AG04449 (cell line): ENCODE data around the gene TSC1.

Experiments
- CTCF ChIA-PET: fragments of 350-600 bp; formaldehyde crosslinking; extraction: SDS; loops from one replicate; lab custom pipeline; 2021; ENCODE audit warnings: antibody characterized with exemption; lab: Yijun Ruan, JAX
- POLR2A ChIA-PET: fragments of 400-600, 350-600 bp; formaldehyde crosslinking; extraction: SDS; loops from one replicate; lab custom pipeline; 2020; ENCODE audit warnings: antibody characterized with exemption, inconsistent platforms; lab: Yijun Ruan, JAX
- DNase-seq: peaks from one replicate; pipeline ENCODE4 v3.0.0-alpha.2; 2010; ENCODE audit warnings: low read depth, low spot score
- H3K4me3 ChIP-seq: 2 replicates; pipeline ENCODE4 v1.5.1; 2011; ENCODE audit warnings: low read depth, mild to moderate bottlenecking, control low read depth, low read length
- CTCF ChIP-seq: IDR thresholded peaks from one replicate; pipeline ENCODE4 v1.5.1; 2011; ENCODE audit warnings: mild to moderate bottlenecking, moderate library complexity, low read length, control low read depth, inconsistent platforms; ENCODE audit not compliant: insufficient read depth; ENCODE audit errors: missing control alignments

Gene TSC1

GRCh38 chr9:132854832-132855231 is 89.6 kb downstream of the TSC1 start:
- no peak for TF ChIP-seq CTCF
- H3K4me3 ChIP-seq: no peak overlapping the region
- POLR2A ChIA-PET: no interaction called here
- DNase-seq: no peak
- CTCF ChIA-PET: no interaction called here

- ChIA-PET CTCF (interaction anchor here (0.9 kb wide), 1 partner anchor 347 kb away, joined by 3 read pairs; no protein-coding TSS in a partner anchor), POLR2A (no interaction called here)
- no peak for TF ChIP-seq CTCF
- DNase-seq: no peak
- H3K4me3 ChIP-seq: no peak overlapping the region
Observed at GRCh38 chr9:132853482-132853881, 90.9 kb downstream of the TSC1 start.

- CTCF ChIA-PET: interaction anchor here (1.0 to 1.4 kb wide), 2 partner anchors 10 to 47 kb away, joined by 3 read pairs; no protein-coding TSS in a partner anchor
- no peak for TF ChIP-seq CTCF
- no peak for DNase-seq
- H3K4me3 ChIP-seq: no peak overlapping the region
- POLR2A ChIA-PET: no interaction called here
Observed at GRCh38 chr9:132849185-132849706, 95.2 kb downstream of the TSC1 start.

GRCh38 chr9:132846918-132847515 is 97.4 kb downstream of the TSC1 start:
- CTCF ChIA-PET: no interaction called here
- no peak overlapping the region for H3K4me3 ChIP-seq
- POLR2A ChIA-PET: no interaction called here
- no peak for TF ChIP-seq CTCF
- DNase-seq: no peak

GRCh38 chr9:132846109-132846917 is 98.1 kb downstream of the TSC1 start:
- ChIA-PET POLR2A (interaction anchor here (0.5 kb wide), 1 partner anchor 199 kb away, joined by 8 read pairs; no protein-coding TSS in a partner anchor), CTCF (no interaction called here)

More at GRCh38 chr9:132846109-132846917, 98.1 kb downstream of the TSC1 start:
- no peak for DNase-seq
- TF ChIP-seq CTCF: no peak
- no peak overlapping the region for H3K4me3 ChIP-seq
